HG03457 (cell line): ENCODE data around the gene ZDHHC6.
"Not testable (repeated sequence)": the region's sequence is repeated elsewhere in the genome, so short reads cannot be mapped to it uniquely, and the experiment has no call there.

Experiments
- ATAC-seq: cut with Tn5 transposase; IDR thresholded peaks from one replicate; pipeline ENCODE4 v1.9.1; 2021; ENCODE audit warnings: moderate number of reproducible peaks; ENCODE audit not compliant: unreplicated experiment

The ZDHHC6 gene, protein sequence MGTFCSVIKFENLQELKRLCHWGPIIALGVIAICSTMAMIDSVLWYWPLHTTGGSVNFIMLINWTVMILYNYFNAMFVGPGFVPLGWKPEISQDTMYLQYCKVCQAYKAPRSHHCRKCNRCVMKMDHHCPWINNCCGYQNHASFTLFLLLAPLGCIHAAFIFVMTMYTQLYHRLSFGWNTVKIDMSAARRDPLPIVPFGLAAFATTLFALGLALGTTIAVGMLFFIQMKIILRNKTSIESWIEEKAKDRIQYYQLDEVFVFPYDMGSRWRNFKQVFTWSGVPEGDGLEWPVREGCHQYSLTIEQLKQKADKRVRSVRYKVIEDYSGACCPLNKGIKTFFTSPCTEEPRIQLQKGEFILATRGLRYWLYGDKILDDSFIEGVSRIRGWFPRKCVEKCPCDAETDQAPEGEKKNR

DNA sequence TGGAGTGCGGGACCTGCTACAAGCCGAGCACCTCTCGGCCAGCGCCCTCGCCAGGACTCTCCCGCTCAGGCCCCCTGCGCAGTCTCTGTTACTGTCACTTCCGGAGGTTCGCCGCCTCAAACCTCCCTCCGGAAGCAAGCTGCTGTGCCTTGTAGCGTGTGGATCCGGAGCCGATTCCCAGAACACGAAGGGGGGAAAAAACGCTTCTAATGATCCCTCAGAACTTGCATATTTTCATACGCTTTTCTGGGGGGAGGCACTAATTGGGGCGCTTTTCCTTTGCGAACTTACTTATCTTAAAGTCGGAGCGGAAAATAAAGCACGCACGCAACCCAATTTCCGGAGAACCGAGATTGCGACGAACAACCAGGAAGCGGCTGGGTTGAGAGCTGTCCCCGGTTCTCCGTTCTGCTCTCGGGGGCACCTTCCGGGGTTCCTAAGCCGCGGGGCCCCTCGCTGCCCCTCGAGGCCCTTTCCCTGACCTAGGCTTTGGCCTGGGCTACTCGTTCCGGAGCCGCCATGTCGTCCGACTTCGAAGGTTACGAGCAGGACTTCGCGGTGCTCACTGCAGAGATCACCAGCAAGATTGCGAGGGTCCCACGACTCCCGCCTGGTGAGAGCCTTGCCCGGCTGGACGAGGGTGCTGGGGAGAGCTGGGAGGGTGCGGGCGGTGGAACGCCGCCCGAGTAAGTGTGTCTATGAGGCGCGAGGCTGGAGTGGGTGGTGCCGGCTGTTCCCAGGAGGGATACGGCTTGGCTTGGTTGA, at the start of gene ZDHHC6, which contains the start of gene VTI1A:
TSS of gene ZDHHC6 (minus strand) at position 60 of the 765 bp plus-strand sequence. CDS start 1,478 bp downstream, outside the sequence.
TSS of gene VTI1A (plus strand) at position 361 of the 765 bp plus-strand sequence. CDS start at position 520, 159 bp downstream.
- ATAC-seq, result peak; percentile 81

DNA sequence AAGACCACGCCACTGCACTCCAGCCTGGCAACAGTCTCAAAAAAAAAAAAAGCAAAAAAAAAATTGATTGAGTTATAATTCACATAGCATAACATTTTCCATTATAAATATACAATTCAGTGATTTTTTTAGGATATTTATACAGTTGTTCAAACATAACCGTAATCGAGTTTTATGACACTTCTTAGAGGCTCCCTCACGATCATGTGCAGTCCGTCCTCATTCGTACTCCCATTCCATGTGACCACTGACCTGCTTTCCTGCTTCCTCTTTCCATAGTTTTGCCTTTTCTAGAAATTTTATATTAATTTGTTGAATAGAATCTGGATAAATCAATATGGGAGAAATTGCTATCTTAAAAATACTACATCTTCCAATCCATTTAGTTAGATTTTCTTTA, 46.0 kb upstream of the ZDHHC6 start:
- no peak for ATAC-seq

DNA sequence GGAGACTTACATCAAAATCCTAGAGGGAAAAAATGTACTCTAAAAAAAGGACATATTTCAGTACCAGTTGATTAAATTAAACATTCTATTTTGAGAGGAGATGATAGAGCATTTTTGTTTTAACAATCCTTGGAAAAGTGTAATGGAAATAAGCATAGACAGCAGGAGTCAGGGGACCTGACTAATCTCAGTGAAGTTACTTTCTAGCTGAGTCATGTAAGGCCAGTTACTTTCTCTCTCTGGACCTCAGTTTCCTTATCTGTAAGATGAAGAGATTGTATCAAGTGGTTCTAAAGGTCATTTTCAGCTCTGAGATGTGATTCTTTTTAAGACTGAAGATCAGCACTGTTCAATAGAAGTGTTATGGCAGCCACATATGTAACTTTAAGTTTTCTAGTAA, 44.4 kb upstream of the ZDHHC6 start:
- no peak for ATAC-seq

DNA sequence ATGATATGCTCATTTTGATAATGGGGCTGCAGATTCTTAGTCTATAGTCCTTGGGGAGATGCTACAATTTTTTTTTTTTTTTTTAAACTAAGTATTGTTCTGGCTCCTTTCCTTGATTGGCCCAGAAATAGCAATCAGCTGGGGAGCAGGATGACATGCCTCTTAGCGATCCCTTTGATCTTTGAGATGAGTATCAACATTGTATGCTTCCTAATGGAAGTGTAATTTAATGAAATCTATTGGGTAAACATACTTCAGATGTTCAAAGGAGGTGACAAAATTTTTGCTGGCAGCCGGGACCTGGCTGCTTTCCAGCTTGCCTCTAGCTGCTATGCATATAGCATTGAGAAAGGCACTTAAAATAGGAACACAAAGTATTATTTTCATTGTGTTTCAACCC, 43.8 kb upstream of the ZDHHC6 start:
- ATAC-seq, result no peak

DNA sequence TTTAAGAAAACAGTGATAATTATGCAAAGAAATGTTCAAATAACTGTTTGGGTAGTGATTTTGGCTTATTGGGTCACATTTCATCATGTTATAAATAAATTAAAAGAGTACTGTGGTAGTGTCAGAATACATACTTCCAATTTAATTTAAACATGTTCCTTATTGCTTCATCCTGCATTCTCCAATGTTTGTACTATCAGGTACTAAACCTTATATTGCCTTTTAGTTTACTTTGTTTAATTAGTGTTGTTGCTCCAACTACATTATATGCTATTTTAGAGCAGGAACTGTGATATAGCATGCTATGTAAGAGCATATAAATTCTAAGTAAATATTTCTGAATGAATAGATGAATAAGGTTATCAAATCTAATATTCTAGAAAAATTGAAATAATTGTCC, 41.2 kb upstream of the ZDHHC6 start:
- no peak for ATAC-seq

DNA sequence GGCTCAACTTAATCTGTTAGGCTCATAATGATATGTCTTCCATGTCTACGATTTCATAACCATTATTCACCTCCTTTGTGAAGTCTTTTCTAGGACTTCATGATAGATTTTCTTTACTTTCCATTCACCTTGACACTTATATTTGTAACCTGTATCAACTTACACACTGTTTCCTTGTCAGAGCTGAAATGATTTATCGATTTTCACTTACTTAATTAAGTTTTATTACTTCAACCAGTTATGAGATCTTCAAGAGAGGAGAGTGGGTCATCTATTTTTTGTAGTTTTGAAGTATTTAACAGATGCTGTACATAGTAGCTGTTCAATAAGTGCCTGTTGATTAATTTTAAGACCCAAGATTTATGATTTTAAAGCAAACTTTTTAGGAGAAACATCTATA, 37.7 kb upstream of the ZDHHC6 start:
- no peak for ATAC-seq

DNA sequence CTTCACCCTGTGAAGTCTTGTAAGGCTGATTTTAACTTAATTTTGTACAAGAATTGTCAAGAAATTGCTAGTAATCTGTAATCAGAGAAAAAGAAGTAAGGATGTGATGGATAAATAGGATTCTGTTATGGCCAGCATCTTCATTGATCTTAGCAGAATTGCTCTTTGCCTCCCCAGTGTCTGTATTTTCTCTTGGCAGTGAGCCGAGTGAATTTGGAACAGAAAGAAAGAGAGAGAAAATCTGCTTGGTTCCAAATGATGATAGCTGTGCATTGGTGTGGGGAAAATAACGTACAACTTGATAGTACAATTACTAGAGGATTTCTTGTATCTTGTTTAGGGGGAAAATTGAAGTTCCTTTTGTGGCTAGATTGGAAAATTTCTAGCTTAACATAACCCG, 34.9 kb upstream of the ZDHHC6 start:
- no peak for ATAC-seq

DNA sequence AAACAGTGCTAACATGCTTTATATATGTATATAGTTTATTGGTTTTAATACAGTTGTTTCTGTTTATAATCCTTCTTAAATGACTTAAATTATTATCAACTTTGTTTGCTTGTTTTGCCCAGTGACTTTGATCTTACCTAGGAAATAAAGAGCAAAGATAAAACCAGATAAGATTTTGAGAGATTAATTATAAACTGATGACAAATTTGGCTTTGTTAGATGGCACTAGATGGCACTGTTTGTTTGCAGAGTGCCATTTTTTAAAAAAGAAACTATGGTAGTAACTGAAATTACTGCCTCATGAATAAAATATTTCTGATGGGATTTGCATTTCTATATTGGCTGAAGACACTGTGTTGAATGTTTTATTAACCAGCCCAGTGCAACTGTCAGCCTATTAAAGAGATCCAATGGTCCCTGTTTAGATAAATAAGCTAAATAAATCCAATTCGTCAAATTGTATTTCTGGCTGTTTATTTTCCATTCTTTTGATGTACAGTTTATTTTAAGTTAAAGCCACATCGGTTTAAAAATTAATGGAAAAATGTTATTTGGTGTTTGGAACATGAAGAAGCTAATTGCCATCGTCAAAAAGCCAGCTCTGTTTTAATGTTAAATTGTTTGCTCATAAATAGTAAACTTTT, 29.0 kb upstream of the ZDHHC6 start:
- ATAC-seq, result no peak

DNA sequence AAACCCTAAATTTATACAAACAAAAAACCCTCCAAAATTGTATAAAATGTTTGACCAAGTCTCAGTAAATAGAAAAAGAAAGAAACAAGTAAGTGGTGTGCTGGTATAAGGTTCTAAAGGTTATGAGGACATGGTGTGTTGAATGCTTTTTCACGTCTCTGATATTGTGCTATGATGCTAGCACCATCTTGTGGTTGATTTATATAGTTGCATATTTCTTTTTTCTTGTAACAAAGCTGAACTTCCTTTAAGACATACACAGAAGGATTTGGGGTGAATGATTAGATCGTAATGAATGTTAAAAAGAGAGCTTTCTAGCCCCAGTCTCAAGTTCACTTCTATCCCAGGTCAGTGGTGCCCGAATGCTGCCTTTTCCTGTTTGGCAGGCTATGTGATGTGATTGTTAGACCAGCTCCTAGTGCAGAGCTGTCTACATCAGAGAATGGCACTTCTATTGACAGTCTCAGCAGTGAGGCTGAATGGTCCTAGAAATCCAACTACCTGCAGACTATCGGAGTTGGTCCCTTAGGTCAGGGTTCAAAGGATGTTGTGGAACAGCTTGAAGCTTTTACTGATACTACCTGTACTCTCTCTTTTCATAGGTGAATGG, 25.3 kb upstream of the ZDHHC6 start:
- no peak for ATAC-seq

DNA sequence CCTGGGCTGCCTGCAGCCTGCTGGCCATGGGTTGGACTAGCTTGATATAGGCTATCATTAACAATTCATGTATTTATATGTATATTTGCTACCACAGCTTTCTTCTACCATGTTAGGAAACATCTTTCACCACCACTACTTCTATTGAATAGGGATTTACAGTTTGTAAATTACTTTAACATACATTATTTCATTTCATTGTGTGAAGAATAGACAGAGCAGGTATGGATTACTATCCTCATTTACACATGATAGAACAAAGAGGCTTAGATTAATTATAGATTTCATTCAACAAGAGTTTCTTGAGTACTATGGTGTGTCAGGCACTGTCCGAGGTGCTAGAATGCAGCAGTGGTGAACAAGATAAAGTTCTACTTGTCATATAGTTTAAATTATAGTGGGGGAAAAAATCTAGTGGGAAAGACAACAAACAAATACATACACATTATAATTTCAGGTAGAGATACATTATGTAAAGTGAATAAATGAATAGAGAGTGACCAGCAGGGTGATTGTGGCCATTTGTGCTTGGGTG, 20.9 kb upstream of the ZDHHC6 start:
- no peak for ATAC-seq

DNA sequence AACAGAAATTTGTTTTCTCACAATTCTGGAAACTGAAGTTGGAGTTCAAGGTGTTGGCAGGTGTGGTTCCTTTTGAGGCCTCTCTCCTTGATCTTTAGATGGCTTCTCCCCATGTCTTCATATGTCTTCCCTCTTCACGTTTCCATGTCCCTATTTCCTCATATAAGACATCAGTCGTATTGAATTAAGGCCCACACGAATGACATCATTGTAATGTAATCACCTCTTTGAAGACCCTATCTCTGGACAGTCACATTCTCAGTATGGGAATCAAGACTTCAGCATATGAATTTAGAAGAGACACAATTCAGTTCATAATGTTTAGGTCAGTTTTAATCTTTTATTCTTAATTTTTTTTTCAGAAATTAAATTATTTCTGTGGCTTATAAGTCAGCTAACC, 20.1 kb upstream of the ZDHHC6 start:
- no peak for ATAC-seq

DNA sequence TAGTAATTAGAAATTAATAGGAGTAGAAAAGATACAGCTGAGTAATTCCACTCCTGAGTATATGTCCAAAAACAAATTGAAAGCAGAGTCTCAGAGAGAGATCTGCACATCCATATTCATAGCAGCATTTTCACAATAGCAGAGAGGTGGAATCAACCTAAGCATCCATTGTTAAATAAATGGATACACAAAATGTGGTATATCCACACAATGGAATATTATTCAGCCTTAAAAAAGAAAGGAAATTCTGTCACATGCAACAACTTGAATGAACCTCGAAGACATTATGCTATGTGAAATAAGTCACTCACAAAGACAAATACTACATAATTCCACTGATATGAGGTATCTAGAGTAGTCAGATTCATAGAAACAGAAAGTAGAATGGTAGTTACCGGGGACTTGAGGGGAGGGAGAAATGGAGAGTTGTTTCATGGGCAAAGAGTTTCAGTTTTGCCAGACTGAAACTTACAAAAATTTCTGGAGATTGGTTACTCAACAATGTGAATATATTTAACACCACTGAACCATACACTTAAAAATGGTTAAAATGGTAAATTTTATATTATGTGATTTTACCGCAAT, 18.7 kb upstream of the ZDHHC6 start:
- ATAC-seq, result peak; percentile 45

DNA sequence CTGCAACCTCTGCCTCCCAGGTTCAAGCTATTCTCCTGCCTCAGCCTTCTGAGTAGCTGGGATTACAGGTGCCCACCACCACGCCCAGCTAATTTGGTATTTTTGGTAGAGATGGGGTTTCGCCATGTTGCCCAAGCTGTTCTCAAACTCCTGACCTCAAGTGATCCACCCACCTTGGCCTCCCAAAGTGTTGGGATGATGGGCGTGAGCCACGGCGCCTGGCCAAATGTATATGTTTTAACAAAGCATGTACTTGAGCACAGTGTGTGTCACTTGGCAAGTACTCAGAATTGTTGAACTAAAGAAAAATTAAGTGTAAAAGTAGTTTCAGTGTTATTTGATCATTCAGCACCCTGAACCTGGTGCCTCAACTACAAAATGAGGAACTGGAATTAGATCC, 17.4 kb upstream of the ZDHHC6 start:
- not testable (repeated sequence) for ATAC-seq

DNA sequence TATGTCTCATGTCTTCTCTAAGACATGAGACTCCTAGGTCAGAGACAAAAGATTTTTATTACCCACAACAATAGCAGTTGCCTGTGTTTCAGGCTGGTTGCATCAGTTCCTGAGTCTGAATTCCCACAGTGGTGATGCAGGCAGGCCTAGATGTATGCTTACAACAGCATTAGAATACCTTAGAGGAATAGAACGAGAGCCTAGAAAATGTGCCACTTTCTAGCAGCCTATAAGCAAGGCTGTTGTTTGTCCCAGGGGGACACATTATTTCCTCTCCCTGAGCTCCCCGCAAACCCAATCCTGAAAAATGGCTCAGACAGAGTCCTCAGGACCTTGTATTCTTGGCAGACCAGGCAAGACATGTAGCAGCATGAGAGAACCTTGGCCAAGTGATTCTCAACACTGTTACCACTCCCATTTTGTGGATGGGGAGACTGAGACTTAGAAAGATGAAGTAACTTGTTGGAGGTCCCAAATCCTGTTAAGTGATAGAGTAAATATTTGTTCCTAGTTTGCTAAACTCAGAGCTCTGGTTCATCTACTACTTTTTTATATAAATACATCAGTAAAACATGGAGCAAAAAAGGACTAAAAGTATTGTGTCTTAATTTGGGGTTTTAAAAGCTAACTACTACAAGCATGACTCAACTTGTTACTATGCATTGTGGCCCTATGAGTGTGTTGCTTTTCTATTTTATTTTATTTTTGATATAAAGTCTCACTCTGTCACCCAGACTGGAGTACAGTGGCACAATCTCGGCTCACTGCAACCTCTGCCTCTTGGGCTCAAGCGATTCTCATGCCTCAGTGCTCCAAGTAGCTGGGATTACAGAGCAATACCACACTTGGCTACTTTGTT, 14.5 kb upstream of the ZDHHC6 start:
- no peak for ATAC-seq

DNA sequence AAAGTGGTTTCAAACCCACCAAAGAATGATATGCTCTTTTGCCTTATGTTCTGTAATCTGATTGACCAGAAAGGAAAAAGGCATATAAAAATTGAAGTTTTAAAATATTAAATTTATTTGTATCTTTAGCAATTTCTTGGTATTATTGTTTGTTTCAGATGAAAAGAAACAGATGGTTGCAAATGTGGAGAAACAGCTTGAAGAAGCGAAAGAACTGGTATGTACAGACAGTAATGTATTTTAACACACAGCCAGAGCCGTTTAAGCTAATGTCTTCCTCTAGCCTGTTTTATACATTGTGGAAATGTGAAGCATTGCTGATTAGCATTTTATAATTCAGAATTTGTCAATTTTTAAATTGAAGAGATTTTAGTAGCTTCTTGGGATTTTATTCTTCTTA, 13.7 kb upstream of the ZDHHC6 start:
- no peak for ATAC-seq

DNA sequence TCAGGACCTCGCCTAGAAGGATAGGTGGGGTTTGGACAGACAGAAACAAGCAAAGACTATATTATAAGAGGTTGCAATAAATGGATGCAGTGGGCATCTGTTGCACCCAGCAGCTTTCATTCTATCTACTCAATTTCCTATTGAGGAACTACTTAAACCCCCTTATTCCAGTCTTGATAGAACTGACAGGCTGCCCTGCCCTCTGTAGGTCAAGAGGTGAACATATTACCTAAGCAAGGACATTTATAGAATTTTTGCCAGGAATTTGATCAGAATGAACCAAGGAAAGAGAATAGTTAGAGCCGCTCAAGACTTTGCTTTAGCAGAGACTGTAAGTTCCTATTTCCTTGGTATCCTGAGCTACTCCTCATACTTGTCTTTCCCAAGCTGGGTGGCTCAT, 9.8 kb upstream of the ZDHHC6 start:
- no peak for ATAC-seq

DNA sequence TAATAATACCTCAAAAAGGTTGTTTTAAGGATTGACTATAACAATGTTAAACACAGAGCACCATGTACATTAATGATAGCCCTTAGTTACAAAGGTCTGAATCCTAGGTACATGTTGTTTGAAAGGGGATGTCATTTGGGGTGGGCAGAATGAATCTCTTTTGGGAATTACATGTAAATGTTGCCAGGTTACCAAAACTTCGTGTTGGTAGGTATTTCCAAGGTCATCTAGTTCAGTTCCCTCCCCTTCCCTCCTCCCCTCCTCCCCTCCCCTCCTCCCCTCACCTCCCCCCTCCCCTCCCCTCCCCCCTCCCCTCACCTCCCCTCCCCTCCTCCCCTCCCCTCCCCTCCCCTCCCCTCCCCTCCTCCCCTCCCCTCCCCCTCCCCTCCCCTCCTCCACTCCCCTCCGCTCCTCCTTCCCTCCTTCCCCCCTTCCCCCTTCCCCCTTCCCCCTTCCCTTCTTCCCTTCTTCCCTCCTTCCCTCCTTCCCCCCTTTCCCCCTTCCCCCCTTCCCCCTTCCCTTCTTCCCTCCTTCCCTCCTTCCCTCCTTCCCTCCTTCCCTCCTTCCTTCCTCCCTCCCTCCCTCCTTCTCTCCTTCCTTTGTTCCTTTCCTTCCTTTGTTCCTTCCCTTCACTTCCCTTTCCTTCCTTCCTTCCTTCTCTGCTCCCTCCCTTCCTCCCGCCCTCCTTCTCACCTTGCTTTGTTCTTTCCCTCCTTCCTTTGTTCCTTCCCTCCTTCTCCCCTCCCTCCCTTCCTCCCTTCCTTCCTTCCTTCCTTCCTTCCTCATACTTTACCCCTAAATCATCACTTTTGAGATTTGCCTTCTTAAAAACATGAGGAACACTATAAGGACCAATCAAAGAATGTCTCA, 8.4 kb upstream of the ZDHHC6 start:
- ATAC-seq, result no peak

DNA sequence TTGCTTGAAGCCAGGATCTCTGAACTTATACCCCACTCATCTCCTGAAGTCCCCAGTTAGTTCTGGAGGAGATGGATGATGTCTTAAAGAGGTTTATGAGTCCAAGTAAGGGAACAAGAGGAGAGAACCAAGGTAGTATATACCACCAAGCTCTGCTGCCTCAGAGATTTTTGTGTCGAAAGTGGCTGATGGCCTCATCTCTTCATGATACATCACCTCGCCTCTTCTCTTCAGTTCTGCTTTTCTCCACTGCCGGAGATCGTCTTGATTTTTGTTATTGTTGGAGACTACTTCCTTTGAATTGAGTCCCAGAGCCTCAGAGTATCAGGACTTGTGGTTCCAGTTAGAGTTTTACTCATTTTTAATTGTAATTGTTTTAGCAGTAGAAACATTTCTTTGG, 2.2 kb upstream of the ZDHHC6 start:
- no peak for ATAC-seq

DNA sequence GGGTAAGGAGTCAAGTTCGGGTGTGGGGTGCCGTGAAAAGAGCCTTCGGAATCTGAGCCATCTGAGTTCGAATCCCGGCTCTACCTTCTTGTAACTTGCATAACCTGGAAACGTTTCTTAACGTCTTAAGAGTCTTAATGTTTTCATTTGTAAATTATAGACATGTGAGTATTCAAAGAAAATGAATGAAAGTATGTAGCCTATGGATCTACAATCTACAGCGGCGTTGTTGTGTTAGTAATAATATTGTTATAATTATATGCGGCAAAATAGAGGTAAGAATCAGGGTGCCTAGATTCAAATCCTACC, 860 bp upstream of the ZDHHC6 start:
- ATAC-seq, result no peak
